ENCODE measurements around the gene NLRP5.
"Not testable (repeated sequence)": the region's sequence is repeated elsewhere in the genome, so short reads cannot be mapped to it uniquely, and the experiment has no call there.

NLRP5 gene

DNA sequence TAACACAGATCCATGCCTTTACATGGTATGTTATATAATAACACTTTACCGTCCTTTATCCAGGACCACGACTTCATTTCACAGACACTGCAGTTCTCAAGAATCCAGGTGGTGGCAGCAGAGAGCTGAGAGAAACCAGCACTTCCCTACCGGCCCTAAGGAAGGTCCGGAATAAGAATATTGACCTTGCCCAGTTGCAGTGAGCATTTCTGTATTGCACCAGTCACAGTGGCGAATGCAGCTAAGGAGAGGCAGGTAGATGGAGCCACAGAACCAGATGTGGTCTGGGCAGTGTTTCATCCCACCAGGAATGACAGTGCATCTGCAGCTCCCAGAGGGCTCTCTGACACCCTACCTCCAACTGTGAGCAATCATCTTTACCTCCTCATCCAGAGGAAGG is 89.9 kb downstream of the NLRP5 start:
- DNase-seq (ENCODE audit: low read depth) = peak; percentile 31

GRCh38 chr19:56079609-56080008 is 93.0 kb downstream of the NLRP5 start:
- no peak for DNase-seq (ENCODE audit: low read depth)

DNA sequence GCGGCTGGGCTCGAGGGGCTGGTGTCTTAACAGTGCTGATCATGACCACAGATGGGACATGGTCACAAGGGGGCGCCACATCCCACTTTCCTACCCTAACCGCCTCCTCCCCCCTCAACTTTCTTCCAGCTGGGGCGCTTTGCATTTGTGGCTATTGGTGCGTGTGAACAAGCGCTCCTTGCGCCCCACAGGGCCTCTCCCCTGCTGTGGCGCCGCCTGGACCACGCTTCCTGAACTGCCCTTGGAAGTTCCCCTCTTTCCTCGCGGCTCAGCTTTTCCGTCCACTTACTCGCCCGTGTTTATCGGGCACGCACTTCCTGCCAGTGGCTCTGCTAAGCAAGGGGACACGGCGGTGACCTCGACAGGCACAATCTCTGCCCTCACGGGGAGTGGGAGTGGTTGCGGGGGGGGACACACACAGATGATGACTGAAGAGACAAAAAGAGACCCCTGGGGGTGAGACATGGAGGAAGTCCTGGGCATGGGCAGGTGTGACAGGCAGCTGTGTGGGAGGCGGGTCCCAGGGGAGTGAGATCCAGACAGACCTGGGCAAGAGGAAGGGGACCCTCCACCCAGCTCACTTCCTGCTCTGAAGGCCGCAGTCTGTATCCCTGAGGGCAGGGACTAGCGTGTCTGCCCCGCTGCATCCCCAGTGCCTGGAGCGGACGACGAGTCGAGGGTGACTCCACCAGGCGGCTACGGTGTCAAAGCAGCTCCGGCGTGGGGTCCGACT is 94.3 kb downstream of the NLRP5 start:
- DNase-seq (ENCODE audit: low read depth) = peak; percentile 49

GRCh38 chr19:56083668-56084067 is 97.1 kb downstream of the NLRP5 start:
- no peak for DNase-seq (ENCODE audit: low read depth)

GRCh38 chr19:56084835-56085536 is 98.4 kb downstream of the NLRP5 start:
- DNase-seq (ENCODE audit: low read depth) = no peak

DNA sequence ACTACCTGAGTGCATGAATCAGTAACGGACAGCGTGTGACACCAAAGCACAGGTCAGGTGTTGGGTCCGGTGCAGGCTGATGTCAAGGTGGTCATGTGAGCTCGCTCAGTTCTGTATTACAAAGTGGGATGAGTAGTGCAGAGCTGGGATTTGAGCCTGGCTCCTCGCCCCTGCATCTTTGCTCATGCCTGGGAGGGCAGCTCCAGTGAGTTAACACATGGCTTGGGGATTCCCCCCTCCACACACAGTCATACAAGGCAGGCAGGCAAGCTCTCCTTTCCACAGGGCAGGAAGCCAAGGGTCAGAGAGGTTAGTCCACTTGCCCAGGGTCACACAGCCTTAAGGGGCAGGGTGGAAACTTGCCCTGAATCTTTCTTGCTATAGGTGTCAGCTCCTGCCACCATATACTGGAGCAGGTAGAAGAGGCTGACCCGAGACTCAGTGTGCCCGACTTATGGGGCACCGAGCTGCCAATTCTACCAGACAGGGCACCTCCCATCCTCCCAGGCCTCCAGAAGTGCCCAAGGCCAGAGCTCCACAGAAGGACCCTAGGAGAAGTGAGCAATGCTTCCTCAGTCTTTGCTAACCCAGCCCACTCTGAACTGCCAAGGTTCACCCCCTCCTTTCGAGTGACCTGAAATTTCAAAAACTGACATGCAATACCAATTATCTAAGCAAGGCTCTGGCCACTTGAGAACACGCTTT is 99.1 kb downstream of the NLRP5 start:
- DNase-seq (ENCODE audit: low read depth) = no peak

- no peak for DNase-seq (ENCODE audit: low read depth)
Observed at GRCh38 chr19:56086671-56087430, 100.3 kb downstream of the NLRP5 start.

- DNase-seq (ENCODE audit: low read depth) = no peak
Observed at GRCh38 chr19:56087647-56088496, 101.3 kb downstream of the NLRP5 start.

GRCh38 chr19:56088497-56089215 is 102.1 kb downstream of the NLRP5 start:
- no peak for DNase-seq (ENCODE audit: low read depth)

DNA sequence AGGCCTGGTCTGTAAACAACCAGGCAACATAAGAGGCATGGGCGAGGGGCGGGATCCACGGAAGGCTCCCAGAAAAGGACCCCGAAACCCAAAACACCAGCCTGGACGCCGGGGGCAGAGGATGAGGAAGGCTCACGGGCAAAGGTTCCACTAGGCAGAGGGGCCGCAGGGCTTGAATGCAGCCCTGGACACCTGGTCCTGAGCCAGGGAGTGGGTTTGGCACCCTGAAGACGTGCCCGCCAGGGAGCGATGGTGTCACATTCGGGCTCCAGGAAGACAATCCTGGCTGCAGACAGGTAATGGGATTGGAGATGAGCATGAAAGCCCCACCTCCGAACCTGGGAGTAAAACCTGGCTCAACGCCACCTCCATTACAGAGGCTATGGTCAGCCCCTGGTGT is 102.8 kb downstream of the NLRP5 start:
- DNase-seq (ENCODE audit: low read depth) = no peak

DNA sequence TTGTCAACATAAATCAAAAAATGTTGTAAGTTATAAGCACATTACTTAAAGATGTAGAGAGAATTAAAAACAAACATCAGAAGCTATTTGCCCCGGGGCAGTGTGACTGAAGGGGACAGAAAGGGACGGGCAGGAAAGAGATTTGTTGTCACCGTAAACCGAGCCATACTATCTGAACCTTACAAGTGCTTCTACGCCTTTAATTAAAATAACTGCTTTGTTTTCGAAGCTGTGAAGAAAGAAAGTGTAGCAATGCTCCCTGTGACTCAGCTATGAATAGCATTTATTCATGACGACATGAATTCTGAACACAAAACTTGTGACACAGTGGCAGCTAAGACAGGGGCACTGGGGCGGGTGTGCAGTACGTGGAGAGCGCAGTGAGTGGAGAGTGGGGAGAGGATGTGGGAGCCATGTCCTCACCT is 104.5 kb downstream of the NLRP5 start:
- DNase-seq (ENCODE audit: low read depth) = no peak

DNA sequence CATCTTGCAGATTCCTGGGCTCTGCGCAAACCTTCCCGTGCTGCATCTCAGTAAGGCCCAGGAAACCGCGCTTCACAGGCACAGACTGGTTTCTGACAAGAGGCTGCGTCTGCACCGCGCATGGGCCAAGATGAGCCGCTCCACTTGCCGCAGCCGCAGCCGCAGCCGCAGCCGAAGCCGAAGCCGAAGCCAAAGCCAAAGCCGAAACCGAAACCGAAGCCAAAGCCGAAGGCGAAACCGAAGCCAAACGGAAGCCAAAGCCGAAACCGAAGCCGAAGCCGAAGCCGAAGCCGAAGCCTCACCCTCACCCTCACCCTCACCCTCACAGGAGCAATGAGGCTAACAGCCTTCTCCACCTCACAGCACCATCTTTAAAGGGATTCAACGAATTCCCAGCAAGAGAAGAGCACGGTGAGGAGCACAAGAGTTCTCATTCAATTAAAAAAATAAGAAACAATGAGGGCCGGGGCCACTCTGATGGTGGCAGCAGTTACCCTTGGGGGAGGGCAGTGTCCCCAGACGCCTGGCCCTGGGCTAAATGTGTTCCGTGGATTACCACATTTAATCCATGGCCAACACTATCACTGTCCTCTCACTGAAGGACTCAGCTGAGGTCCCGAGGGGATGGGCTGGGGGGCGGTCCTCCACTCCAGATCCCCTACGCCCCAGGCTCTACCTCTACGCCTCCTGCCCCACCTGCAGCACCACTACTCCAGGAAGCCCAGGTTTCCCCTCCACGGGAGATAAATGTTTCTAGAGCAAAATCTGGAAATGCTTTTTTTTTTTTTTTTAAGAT is 105.4 kb downstream of the NLRP5 start:
- DNase-seq (ENCODE audit: low read depth) = no peak

DNA sequence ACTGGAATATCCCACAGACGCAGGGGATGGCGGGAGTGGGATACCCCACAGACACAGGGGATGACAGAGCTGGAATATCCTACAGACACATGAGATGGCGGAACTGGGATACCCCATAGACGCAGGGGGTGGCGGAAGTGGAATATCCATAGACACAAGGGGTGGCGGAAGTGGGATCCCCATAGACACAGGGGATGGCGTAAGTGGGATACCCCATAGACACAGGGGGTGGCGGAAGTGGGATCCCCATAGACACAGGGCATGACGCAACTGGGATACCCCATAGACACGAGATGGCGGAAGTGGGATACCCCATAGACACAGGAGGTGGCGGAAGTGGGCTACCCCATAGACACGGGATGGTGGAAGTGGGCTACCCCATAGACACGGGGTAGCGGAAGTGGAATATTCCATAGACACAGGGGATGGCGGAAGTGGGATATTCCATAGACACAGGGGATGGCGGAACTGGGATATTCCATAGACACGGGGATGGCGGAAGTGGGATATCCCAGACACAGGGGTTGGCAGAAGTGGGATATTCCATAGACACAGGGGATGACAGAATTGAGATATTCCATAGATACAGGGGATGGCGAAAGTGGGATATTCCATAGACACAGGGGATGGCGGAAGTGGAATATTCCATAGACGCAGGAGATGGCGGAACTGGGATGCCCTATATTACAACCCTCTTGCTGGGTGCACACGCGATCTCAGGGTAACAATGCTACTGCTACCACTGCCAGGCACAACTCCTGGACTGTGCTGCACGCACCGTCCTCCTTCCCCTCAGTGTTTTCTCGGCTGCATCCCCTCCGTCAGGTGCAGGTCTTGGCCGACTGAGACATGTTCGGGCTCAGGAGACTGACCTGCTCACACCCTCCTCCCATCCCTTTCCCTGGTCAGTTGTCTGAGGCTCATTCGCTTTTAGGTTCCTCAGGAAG is 106.4 kb downstream of the NLRP5 start:
- DNase-seq (ENCODE audit: low read depth) = no peak

GRCh38 chr19:56094449-56094848 is 107.9 kb downstream of the NLRP5 start:
- DNase-seq (ENCODE audit: low read depth) = no peak

DNA sequence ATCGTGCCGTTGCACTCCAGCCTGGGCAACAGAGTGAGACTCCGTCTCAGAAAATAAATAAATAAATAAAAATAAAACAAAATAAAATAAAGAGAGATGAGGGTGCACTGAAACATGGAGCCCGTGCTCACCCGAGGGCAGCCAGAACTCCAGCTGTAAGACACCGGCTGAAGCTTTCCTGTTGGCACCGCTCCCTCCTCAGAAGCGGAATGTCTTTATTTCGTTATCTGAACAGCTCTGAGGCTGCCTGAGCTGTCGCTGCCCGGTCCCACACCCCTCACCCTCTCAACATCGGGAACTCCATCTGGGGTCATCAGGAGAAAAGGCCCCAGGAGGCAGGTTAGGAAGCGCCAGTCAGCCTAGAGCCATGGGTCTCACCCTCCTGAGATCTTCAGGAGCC is 110.1 kb downstream of the NLRP5 start:
- no peak for DNase-seq (ENCODE audit: low read depth)

GRCh38 chr19:56097306-56097705 is 110.7 kb downstream of the NLRP5 start:
- DNase-seq (ENCODE audit: low read depth) = no peak

DNA sequence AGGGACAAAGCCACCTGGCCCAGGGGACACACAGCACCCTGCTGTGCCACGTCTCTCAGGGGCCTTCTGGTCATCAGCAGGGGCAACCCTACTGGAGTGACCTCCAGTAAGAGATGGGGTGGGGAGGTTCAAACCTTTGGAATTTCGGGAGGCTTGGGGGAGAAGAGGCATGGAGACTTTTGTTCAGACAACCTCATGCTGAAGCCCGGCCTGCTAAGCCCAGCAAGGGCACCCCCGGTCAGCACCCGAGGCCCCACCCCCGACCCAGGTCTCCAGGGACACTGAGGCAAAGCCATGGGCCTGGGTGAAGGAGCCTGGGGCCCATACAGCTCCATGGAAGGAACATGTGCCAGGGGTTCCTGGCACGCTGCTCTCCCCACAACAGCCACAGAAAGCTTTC is 111.2 kb downstream of the NLRP5 start:
- no peak for DNase-seq (ENCODE audit: low read depth)

GRCh38 chr19:56098237-56098636 is 111.7 kb downstream of the NLRP5 start:
- not testable (repeated sequence) for DNase-seq (ENCODE audit: low read depth)

Measured in stimulated activated CD8-positive, alpha-beta memory T cell treated with anti-CD3 and anti-CD28 coated beads, Interleukin-7, amount 100 ng/mL, for 24 hours (primary cell).